ENCODE results near the gene HNF1A.

The HNF1A gene

DNA sequence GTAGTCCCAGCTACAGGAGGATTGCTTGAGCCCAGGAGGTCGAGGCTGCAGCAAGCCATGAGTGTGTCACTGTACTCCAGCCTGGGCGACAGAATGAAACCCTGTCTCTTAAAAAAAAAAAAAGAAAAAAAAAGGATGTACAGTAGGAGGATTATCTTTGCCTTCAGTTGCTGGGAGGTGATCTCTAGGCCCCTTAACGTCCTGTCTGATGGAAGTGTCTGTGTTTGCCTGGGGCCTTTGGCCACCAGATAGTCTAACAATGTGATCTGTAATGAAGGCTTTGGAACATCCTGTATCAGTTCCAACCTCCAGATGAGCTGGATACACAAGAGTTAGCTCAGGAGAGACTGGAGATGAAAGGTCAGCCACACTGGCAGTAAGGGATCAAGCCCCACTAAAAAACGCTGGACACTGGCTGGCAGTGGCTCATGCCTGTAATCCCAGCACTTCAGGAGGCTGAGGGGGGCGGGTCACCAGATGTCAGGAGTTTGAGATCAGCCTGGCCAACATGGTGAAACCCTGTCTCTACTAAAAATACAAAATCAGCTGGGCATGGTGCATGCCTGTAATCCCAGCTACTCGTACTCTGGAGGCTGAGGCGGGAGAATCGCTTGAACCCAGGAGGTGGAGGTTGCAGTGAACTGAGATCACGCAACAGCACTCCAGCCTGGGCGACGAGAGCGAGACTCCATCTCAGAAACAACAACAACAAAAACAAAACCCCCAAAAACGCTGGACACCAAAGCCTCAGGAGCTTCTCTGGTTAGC lies 19.0 kb upstream of the HNF1A start:
- no peak overlapping the region for H3K27ac ChIP-seq (ENCODE audit: insufficient read depth, low read depth, low read length, poor library complexity, severe bottlenecking)
- WGBS, 2 experiments: 89 to 93% methylated on average over 13 of the region's 13 CpGs

GRCh38 chr12:120960657-120961056 lies 17.7 kb upstream of the HNF1A start:
- H3K27ac ChIP-seq (ENCODE audit: insufficient read depth, low read depth, low read length, poor library complexity, severe bottlenecking): no peak overlapping the region
- WGBS, 2 experiments: 89 to 92% methylated on average over 7 of the region's 7 CpGs
- H3K36me3 ChIP-seq (ENCODE audit: control insufficient read depth, insufficient read depth, low read length): no peaks in the 10 kb centered on the region
- H3K4me3 ChIP-seq (ENCODE audit: insufficient read depth, low read depth, low read length): no peak overlapping the region
- no peaks in the 10 kb centered on the region for H3K27me3 ChIP-seq (ENCODE audit: control insufficient read depth, insufficient read depth, low read length, poor library complexity, severe bottlenecking)
- H3K9me3 ChIP-seq (ENCODE audit: control insufficient read depth, low read length): no peaks in the 10 kb centered on the region
- no peaks in the 10 kb centered on the region for H3K4me1 ChIP-seq (ENCODE audit: control insufficient read depth, insufficient read depth, low read length)

More for the DNA sequence above, 19.0 kb upstream of the HNF1A start:
- Histone ChIP-seq H3K4me1 (ENCODE audit: control insufficient read depth, insufficient read depth, low read length) (no peaks in the 10 kb centered on the region), H3K4me3 (ENCODE audit: insufficient read depth, low read depth, low read length) (no peak overlapping the region), H3K9me3 (ENCODE audit: control insufficient read depth, low read length) (no peaks in the 10 kb centered on the region), H3K27me3 (ENCODE audit: control insufficient read depth, insufficient read depth, low read length, poor library complexity, severe bottlenecking) (no peaks in the 10 kb centered on the region), H3K36me3 (ENCODE audit: control insufficient read depth, insufficient read depth, low read length) (no peaks in the 10 kb centered on the region)

- Histone ChIP-seq H3K4me1 (ENCODE audit: control insufficient read depth, insufficient read depth, low read length) (no peaks in the 10 kb centered on the region), H3K27ac (ENCODE audit: insufficient read depth, low read depth, low read length, poor library complexity, severe bottlenecking) (no peak overlapping the region), H3K36me3 (ENCODE audit: control insufficient read depth, insufficient read depth, low read length) (no peaks in the 10 kb centered on the region), H3K27me3 (ENCODE audit: control insufficient read depth, insufficient read depth, low read length, poor library complexity, severe bottlenecking) (no peaks in the 10 kb centered on the region), H3K4me3 (ENCODE audit: insufficient read depth, low read depth, low read length) (no peak overlapping the region), H3K9me3 (ENCODE audit: control insufficient read depth, low read length) (no peaks in the 10 kb centered on the region)
- 71 to 74% methylated on average over 17 of the region's 17 CpGs for WGBS, 2 experiments
Measured at GRCh38 chr12:120961604-120962531, 16.5 kb upstream of the HNF1A start.

DNA sequence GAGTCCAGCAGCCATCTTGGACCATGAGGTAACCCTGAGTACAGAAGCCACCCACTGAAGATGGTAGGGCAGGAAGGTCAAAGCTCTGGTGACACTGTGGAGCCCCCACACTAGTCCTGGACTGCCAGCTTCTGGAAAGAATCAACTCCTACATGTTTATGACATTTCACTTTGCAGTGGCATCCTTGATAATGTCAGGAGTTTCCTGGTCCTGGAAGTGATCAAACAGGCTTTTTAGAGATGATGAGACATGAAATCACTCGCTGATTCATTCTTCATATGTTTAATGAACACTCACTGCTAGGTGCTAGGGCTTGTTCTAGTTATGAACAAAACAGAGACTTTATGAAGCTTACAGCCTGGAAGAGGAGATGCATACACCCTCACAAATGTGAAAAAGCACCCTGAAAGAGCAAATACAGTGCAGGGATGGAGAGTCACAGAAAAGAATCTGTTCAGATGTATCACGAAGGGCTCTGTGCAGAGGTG lies 15.8 kb upstream of the HNF1A start:
- 94 to 96% methylated on average over 2 of the region's 2 CpGs for WGBS, 2 experiments
- Histone ChIP-seq H3K4me3 (ENCODE audit: insufficient read depth, low read depth, low read length) (no peak overlapping the region), H3K36me3 (ENCODE audit: control insufficient read depth, insufficient read depth, low read length) (no peaks in the 10 kb centered on the region), H3K27ac (ENCODE audit: insufficient read depth, low read depth, low read length, poor library complexity, severe bottlenecking) (no peak overlapping the region), H3K9me3 (ENCODE audit: control insufficient read depth, low read length) (no peaks in the 10 kb centered on the region), H3K27me3 (ENCODE audit: control insufficient read depth, insufficient read depth, low read length, poor library complexity, severe bottlenecking) (no peaks in the 10 kb centered on the region), H3K4me1 (ENCODE audit: control insufficient read depth, insufficient read depth, low read length) (no peaks in the 10 kb centered on the region)

GRCh38 chr12:120964298-120964697 lies 14.0 kb upstream of the HNF1A start:
- no peaks in the 10 kb centered on the region for H3K9me3 ChIP-seq (ENCODE audit: control insufficient read depth, low read length)
- H3K36me3 ChIP-seq (ENCODE audit: control insufficient read depth, insufficient read depth, low read length): no peaks in the 10 kb centered on the region
- no peak overlapping the region for H3K4me3 ChIP-seq (ENCODE audit: insufficient read depth, low read depth, low read length)
- WGBS, 2 experiments: 89% methylated on average over 8 of the region's 8 CpGs
- no peaks in the 10 kb centered on the region for H3K27me3 ChIP-seq (ENCODE audit: control insufficient read depth, insufficient read depth, low read length, poor library complexity, severe bottlenecking)
- H3K4me1 ChIP-seq (ENCODE audit: control insufficient read depth, insufficient read depth, low read length): no peaks in the 10 kb centered on the region
- no peak overlapping the region for H3K27ac ChIP-seq (ENCODE audit: insufficient read depth, low read depth, low read length, poor library complexity, severe bottlenecking)

DNA sequence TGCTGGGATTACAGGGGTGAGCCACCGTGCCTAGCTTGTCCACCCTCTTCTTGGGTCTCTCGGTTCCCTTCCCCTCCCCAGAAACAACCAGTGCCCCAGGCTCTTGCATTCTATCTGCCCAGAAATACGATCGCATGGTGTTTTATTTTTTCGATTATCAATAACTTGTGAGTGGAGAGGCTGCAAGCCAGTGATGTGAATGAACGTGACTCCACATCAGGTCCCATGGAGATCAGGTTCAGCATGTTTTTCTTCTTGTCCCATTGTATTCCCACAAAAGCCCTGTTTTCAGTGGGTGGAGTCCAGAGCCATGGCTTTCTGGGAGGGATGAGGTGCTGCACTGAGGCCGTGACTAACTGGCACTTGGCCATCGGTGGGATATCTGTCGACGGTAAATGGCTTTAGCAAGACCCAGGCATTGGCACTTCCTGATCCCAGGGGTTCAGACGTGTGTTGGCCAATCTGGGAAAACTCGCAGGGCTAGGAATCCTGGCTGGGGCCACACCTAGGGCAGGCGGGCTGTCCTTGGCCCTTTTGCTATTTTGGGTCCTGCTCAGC lies 12.7 kb upstream of the HNF1A start:
- 78 to 83% methylated on average over 13 of the region's 13 CpGs for WGBS, 2 experiments
- Histone ChIP-seq H3K27ac (ENCODE audit: insufficient read depth, low read depth, low read length, poor library complexity, severe bottlenecking) (no peak overlapping the region), H3K27me3 (ENCODE audit: control insufficient read depth, insufficient read depth, low read length, poor library complexity, severe bottlenecking) (no peaks in the 10 kb centered on the region), H3K9me3 (ENCODE audit: control insufficient read depth, low read length) (no peaks in the 10 kb centered on the region), H3K4me1 (ENCODE audit: control insufficient read depth, insufficient read depth, low read length) (no peaks in the 10 kb centered on the region), H3K4me3 (ENCODE audit: insufficient read depth, low read depth, low read length) (no peak overlapping the region), H3K36me3 (ENCODE audit: control insufficient read depth, insufficient read depth, low read length) (no peaks in the 10 kb centered on the region)

- no peaks in the 10 kb centered on the region for H3K36me3 ChIP-seq (ENCODE audit: control insufficient read depth, insufficient read depth, low read length)
- no peak overlapping the region for H3K27ac ChIP-seq (ENCODE audit: insufficient read depth, low read depth, low read length, poor library complexity, severe bottlenecking)
- H3K27me3 ChIP-seq (ENCODE audit: control insufficient read depth, insufficient read depth, low read length, poor library complexity, severe bottlenecking): no peaks in the 10 kb centered on the region
- peaks cover 4% of the 10 kb centered on the region for H3K4me1 ChIP-seq (ENCODE audit: control insufficient read depth, insufficient read depth, low read length)
- no peaks in the 10 kb centered on the region for H3K9me3 ChIP-seq (ENCODE audit: control insufficient read depth, low read length)
- WGBS, 2 experiments: 75 to 80% methylated on average over 3 of the region's 3 CpGs
- H3K4me3 ChIP-seq (ENCODE audit: insufficient read depth, low read depth, low read length): no peak overlapping the region
Measured at GRCh38 chr12:120970310-120970709, 8.0 kb upstream of the HNF1A start.

DNA sequence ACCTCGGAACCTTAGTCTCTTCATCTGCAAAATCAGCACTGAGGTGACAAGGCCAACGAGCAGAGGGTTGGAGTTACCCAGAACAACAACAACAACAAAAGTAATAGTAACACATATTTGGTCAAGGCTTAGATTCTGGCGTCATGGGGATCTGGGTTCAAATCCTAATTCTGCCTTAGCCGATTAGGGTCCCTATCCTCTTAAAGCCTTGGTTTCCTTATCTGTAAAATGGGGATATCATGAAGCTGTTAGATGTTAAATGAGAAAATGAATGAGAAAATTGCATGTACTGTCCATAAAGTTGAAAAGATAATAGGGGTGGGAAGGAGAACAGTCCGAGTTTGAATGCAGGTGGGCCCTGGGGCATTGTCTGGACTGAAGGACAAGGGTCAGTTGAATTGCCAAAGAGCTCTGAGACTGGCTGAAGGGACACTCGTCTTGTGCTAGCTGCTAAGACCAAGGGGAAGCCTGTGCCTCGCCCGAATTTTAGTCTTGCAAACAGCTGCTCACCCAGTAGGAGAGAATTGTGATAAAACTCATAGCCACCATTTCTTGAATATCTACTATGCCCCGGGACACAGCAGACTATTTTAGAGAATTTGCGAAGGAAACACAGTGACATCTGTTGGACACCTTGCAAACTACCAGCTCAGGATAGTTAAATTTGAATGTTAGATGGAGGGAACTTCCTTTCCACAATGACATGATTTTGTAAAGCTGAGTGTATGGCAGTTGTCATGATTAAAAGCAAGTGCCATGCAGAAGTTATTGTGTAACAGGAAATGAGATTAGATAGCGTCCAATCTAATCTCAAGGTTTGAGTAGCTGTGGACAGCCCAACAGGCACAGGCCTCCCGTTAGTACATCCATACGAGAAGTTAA lies 6.8 kb upstream of the HNF1A start:
- Histone ChIP-seq H3K4me3 (ENCODE audit: insufficient read depth, low read depth, low read length) (no peak overlapping the region), H3K27me3 (ENCODE audit: control insufficient read depth, insufficient read depth, low read length, poor library complexity, severe bottlenecking) (no peaks in the 10 kb centered on the region)
- 59 to 61% methylated on average over 13 of the region's 13 CpGs for WGBS, 2 experiments

GRCh38 chr12:120972870-120973543 lies 5.3 kb upstream of the HNF1A start:
- Histone ChIP-seq H3K36me3 (ENCODE audit: control insufficient read depth, insufficient read depth, low read length) (no peaks in the 10 kb centered on the region), H3K27me3 (ENCODE audit: control insufficient read depth, insufficient read depth, low read length, poor library complexity, severe bottlenecking) (no peaks in the 10 kb centered on the region), H3K4me3 (ENCODE audit: insufficient read depth, low read depth, low read length) (no peak overlapping the region), H3K9me3 (ENCODE audit: control insufficient read depth, low read length) (no peaks in the 10 kb centered on the region), H3K27ac (ENCODE audit: insufficient read depth, low read depth, low read length, poor library complexity, severe bottlenecking) (peak overlapping the region; percentile 91), H3K4me1 (ENCODE audit: control insufficient read depth, insufficient read depth, low read length) (peaks cover 4% of the 10 kb centered on the region)
- WGBS, 2 experiments: 49 to 51% methylated on average over 10 of the region's 10 CpGs

More for the DNA sequence above, 6.8 kb upstream of the HNF1A start:
- Histone ChIP-seq H3K4me1 (ENCODE audit: control insufficient read depth, insufficient read depth, low read length) (peaks cover 4% of the 10 kb centered on the region), H3K27ac (ENCODE audit: insufficient read depth, low read depth, low read length, poor library complexity, severe bottlenecking) (no peak overlapping the region), H3K36me3 (ENCODE audit: control insufficient read depth, insufficient read depth, low read length) (no peaks in the 10 kb centered on the region), H3K9me3 (ENCODE audit: control insufficient read depth, low read length) (no peaks in the 10 kb centered on the region)

Data from ectodermal cell (in vitro differentiated cells).